ENCODE results near the gene ZNF335. TPM values are rescaled to one million over a fixed set of nuclear protein-coding genes. Genes with fewer than 3 reads are reported as not detected.
A peak's percentile ranks its signal among the peaks of the same experiment; 100 is the strongest.

The ZNF335 gene
- total and polyA plus RNA-seq, 2 of the 13 experiments (the other 11 are each of a cell fraction or from before 2014, with no cell fraction given): 9.7 to 13.7 TPM

- TF ChIP-seq ZBTB2 (CRISPR knock-in tag; IDR thresholded peaks at IDR 0.05; ENCODE audit: low read depth): no peak
- no peak for TF ChIP-seq HIC2 (CRISPR knock-in tag; IDR thresholded peaks at IDR 0.05; ENCODE audit: low read depth)
- TF ChIP-seq FOXK2 (IDR thresholded peaks at IDR 0.05): no peak
- TF ChIP-seq ZBTB14 (CRISPR knock-in tag; IDR thresholded peaks at IDR 0.05): no peak
- TF ChIP-seq IRF2 (CRISPR knock-in tag; IDR thresholded peaks at IDR 0.05): no peak
- TF ChIP-seq LCORL (IDR thresholded peaks at IDR 0.05): no peak
- TF ChIP-seq LCORL (CRISPR knock-in tag; IDR thresholded peaks at IDR 0.05): peak; percentile 54; the same call in 1 of the 2 replicates
- peak; percentile 57; the same call in 1 of the 2 replicates for TF ChIP-seq CEBPG (CRISPR knock-in tag; IDR thresholded peaks at IDR 0.05)
- TF ChIP-seq MAFG (CRISPR knock-in tag; IDR thresholded peaks at IDR 0.05): no peak
- no peak for TF ChIP-seq ATF2 (CRISPR knock-in tag; IDR thresholded peaks at IDR 0.05)
- no peak for TF ChIP-seq RCOR2 (CRISPR knock-in tag; IDR thresholded peaks at IDR 0.05)
- no peak for TF ChIP-seq SMAD3 (CRISPR knock-in tag; IDR thresholded peaks at IDR 0.05)
- TF ChIP-seq ZNF333 (CRISPR knock-in tag; IDR thresholded peaks at IDR 0.05; ENCODE audit: borderline replicate concordance): no peak
- TF ChIP-seq EP300 (IDR thresholded peaks at IDR 0.05; ENCODE audit: low read depth in 2 of 2, low read length in 2 of 2): peak in 1 of 2 experiments; percentile 37; a peak in 1 of 4 replicates
- TF ChIP-seq EP300 (CRISPR knock-in tag; IDR thresholded peaks at IDR 0.05; ENCODE audit: borderline replicate concordance): no peak
- TF ChIP-seq TBL1XR1 (IDR thresholded peaks at IDR 0.05; ENCODE audit: borderline replicate concordance, low read length, partially characterized antibody): no peak
- no peak for TF ChIP-seq ZNF367 (CRISPR knock-in tag; IDR thresholded peaks at IDR 0.05; ENCODE audit: borderline replicate concordance)
- TF ChIP-seq ZMAT3 (CRISPR knock-in tag; conservative IDR thresholded peaks at IDR 0.05): peak; percentile 57; the same call in 1 of the 2 replicates
- no peak for TF ChIP-seq NFE2L1 (CRISPR knock-in tag; IDR thresholded peaks at IDR 0.05; ENCODE audit: borderline replicate concordance)
- no peak for TF ChIP-seq ZFP62 (CRISPR knock-in tag; IDR thresholded peaks at IDR 0.05)
- TF ChIP-seq E2F5 (CRISPR knock-in tag; conservative IDR thresholded peaks at IDR 0.05): no peak
- TF ChIP-seq HINFP (CRISPR knock-in tag; IDR thresholded peaks at IDR 0.05; ENCODE audit: low read depth): no peak
- no peak for TF ChIP-seq SP2 (CRISPR knock-in tag; IDR thresholded peaks at IDR 0.05)
Observed at GRCh38 chr20:45925821-45926506, 46.0 kb downstream of the ZNF335 start (continued).

Measured in HepG2 (cell line).